Fibroblast of pulmonary artery (primary cell): Measurements from ENCODE around the gene PLIN4.

Experiments
- DNase-seq: peaks from one replicate; pipeline ENCODE4 v3.0.0-alpha.2; 2010; ENCODE audit warnings: low read depth
- H3K4me3 ChIP-seq: replicated peaks from 2 replicates; pipeline ENCODE4 v1.5.1; 2011; ENCODE audit warnings: low read depth, mild to moderate bottlenecking, control low read depth, low read length, moderate library complexity
- CTCF ChIP-seq: IDR thresholded peaks from 2 replicates; pipeline ENCODE4 v1.5.1; 2011; ENCODE audit warnings: mild to moderate bottlenecking, control low read depth, low read length, inconsistent platforms; ENCODE audit errors: missing control alignments

Gene PLIN4

GRCh38 chr19:4500841-4501591 is 17.3 kb downstream of the PLIN4 start:
- H3K4me3 ChIP-seq: no peak overlapping the region
- no peak for TF ChIP-seq CTCF
- no peak for DNase-seq

GRCh38 chr19:4499855-4500254 is 18.4 kb downstream of the PLIN4 start:
- no peak overlapping the region for H3K4me3 ChIP-seq
- no peak for DNase-seq
- no peak for TF ChIP-seq CTCF

- TF ChIP-seq CTCF: no peak
- no peak overlapping the region for H3K4me3 ChIP-seq
- DNase-seq: no peak
Observed at GRCh38 chr19:4499318-4499717, 19.0 kb downstream of the PLIN4 start.

- DNase-seq: no peak
- TF ChIP-seq CTCF: no peak
- H3K4me3 ChIP-seq: no peak overlapping the region
Observed at GRCh38 chr19:4498694-4499093, 19.6 kb downstream of the PLIN4 start.

GRCh38 chr19:4497770-4498389 is 20.4 kb downstream of the PLIN4 start:
- H3K4me3 ChIP-seq: no peak overlapping the region
- no peak for TF ChIP-seq CTCF
- no peak for DNase-seq

GRCh38 chr19:4496304-4496703 is 22.0 kb downstream of the PLIN4 start:
- H3K4me3 ChIP-seq: no peak overlapping the region
- DNase-seq: no peak
- TF ChIP-seq CTCF: no peak

- no peak overlapping the region for H3K4me3 ChIP-seq
Observed at GRCh38 chr19:4495471-4495870, 22.8 kb downstream of the PLIN4 start.

More at GRCh38 chr19:4495471-4495870, 22.8 kb downstream of the PLIN4 start:
- DNase-seq: no peak
- peak; percentile 5 for TF ChIP-seq CTCF
